Large intestine (tissue), 3 donors: ENCODE measurements around the gene PNLDC1. TPM values are rescaled to one million over a fixed set of nuclear protein-coding genes. Genes with fewer than 3 reads are reported as not detected.
"Not testable (repeated sequence)": the region's sequence is repeated elsewhere in the genome, so short reads cannot be mapped to it uniquely, and the experiment has no call there.

Source experiments
- DNase-seq, 2 donors: peaks; one replicate each; pipeline versions ENCODE4 v3.0.0 to v3.0.0-alpha.2; 2013
- H3K27ac ChIP-seq: one replicate; pipeline ENCODE4 v1.5.1; 2013; ENCODE audit warnings: low read length
- H3K27me3 ChIP-seq: 2 replicates; pipeline ENCODE4 v1.6.1; 2013; ENCODE audit warnings: low read length; ENCODE audit not compliant: control insufficient read depth, insufficient read depth
- H3K36me3 ChIP-seq: 2 replicates; pipeline ENCODE4 v1.6.1; 2013; ENCODE audit warnings: low read length; ENCODE audit not compliant: control insufficient read depth, insufficient read depth
- H3K4me1 ChIP-seq: one replicate; pipeline ENCODE4 v1.6.1; 2013; ENCODE audit warnings: low read length; ENCODE audit not compliant: control insufficient read depth, insufficient read depth
- H3K4me3 ChIP-seq: one replicate; pipeline ENCODE4 v1.5.1; 2013; ENCODE audit warnings: low read length
- H3K9me3 ChIP-seq: one replicate; pipeline ENCODE4 v1.6.1; 2013; ENCODE audit warnings: mild to moderate bottlenecking, low read depth, low read length, moderate library complexity; ENCODE audit not compliant: control insufficient read depth
- WGBS: methylation state at CpG from one replicate; pipeline ENCODE4 v1.1.5; 2013; ENCODE audit warnings: low lambda C conversion rate; ENCODE audit not compliant: insufficient coverage; 5-methylcytosine and 5-hydroxymethylcytosine counted together
- polyA plus RNA-seq: library from polyadenylated mRNA; unstranded; fragments of 120-200 nt; gene quantifications from one replicate; pipeline ENCODE4 v1.2.1, GENCODE V29; 2013

Gene PNLDC1
- polyA plus RNA-seq, 1 donor, result 0.16 TPM

DNA sequence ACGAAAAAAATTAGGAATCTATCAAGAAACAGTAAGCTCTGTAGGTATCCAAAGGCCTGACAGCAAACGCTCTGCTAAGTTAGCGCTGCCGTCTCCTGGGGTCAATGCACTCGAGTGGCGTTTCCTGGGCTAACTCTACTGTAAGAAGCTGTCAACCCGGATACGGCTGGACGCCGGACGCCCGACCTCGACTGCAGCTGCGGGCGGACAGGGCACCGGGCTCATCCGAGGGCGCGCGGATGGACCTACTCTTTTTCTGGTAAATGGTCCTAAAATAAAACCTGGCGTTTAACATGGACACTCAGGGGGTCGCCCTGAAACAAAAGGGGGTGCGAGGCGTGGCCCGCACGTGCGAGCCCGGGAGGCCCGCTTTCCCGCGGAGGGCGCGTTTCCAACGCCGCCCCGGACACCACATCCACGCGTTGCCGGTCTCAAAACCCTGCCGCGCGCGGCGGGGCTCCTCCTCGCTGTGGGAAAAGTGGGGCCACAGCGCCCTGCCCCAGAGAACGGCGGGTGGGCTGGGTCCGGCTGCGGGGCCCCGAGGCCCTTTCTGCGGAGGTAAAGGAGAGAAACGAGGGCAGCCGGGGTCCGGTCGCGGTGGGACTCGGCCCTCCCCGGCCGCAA, 11.2 kb upstream of the PNLDC1 start:
- Histone ChIP-seq H3K4me3 (peak overlapping the region; percentile 95), H3K9me3 (peaks cover 4% of the 10 kb centered on the region), H3K27ac (peak overlapping the region; percentile 99), H3K4me1 (peaks cover 21% of the 10 kb centered on the region), H3K27me3 (no peaks in the 10 kb centered on the region), H3K36me3 (peaks cover 41% of the 10 kb centered on the region)
- peak; percentile 41 to 71 for DNase-seq
- no CpG with 5 or more reads among the region's 60 CpGs for WGBS

DNA sequence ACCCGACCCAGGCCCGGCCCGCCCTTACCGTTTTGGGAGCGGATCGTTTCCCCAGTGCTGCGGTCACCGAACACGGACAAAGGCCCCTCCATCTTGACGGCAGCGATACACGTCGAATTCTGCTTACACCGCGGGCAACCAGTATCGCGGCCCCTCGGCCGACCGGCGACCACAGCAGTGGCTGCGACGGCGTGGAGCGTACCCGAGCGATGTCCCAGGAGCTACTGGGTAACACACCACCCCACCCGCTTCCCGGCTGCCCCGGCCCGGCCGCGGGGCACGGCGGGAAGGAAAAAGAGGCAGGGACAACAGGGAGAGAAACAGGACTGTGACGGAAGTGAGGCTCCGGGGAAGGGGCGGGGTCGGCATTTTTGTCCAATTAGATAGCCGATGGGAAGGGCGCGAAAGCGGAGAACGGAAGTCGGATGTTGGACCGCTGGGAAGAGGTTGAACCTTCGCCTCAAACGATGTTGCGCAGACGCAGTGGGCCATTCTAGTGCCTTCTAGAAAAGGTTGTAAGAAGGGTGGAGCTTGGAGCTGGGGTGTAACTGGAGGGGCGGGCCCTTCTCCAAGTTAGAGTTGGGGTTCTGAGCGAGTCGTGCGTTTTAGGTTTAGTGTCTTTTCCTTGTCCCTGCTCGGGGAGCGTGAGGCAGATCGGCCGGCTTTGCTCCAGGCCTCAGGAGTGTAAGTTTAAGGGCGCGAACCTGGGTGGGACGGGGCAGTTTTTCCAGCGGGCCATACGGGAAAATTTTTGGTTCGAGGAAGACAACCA, 10.5 kb upstream of the PNLDC1 start, which contains the start of gene TCP1:
Gene TCP1, minus strand, starts transcription at position 226 of the 772 bp plus-strand sequence. Its CDS starts 134 bp downstream, at position 92.
- Histone ChIP-seq H3K4me3 (peak within 1 kb of the TSS; percentile 95), H3K27me3 (no peaks in the 10 kb centered on the region), H3K36me3 (peaks cover 39% of the 10 kb centered on the region), H3K27ac (peak within 1 kb of the TSS; percentile 99), H3K9me3 (peaks cover 4% of the 10 kb centered on the region), H3K4me1 (peaks cover 24% of the 10 kb centered on the region)
- no CpG with 5 or more reads among the region's 64 CpGs for WGBS
- DNase-seq, result peak; percentile 100

DNA sequence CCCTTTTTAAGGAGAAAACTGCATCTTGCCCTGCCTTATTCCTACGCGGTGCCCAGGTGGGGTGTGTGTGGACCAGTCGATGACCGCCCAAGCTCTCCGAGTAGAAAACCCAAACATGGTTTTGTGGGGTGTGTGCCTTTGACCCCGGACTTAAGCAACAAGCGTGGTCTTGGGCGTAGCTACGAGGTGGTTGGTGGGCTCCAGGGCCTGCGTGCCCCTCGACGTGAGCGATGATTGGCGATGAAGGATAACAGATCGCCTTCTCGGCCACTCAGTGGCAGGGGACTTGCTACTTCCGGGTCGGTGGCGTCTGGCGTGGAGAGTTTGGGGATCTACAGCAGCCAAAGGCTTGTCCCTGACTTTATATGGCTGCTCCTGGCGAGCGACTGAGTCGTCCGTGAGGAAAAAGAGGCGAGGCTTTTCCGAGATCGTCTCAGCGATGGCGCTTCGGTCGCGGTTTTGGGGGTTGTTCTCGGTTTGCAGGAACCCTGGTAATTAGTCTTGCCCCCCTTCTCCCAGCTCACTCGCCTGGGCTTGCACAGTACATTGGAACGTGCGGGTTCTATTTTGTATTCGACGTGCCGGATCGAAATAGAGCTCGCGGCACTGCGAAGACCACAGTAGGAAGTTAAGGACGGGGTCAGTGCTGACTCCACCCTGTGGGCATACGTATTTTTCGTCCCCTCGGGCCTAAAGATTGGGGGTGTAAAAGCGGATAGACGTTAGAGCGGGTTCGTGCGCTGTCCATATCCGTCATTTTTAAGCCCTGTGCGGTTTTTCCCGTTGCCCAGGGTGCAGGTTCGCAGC, 9.7 kb upstream of the PNLDC1 start, which contains the start of gene MRPL18:
Gene MRPL18, plus strand, starts transcription at position 319 of the 807 bp plus-strand sequence. Its CDS starts 121 bp downstream, at position 440.
- Histone ChIP-seq H3K36me3 (peaks cover 33% of the 10 kb centered on the region), H3K4me1 (peaks cover 25% of the 10 kb centered on the region), H3K9me3 (peaks cover 4% of the 10 kb centered on the region), H3K27ac (peak within 1 kb of the TSS; percentile 99), H3K4me3 (peak within 1 kb of the TSS; percentile 95), H3K27me3 (no peaks in the 10 kb centered on the region)
- WGBS, result no CpG with 5 or more reads among the region's 56 CpGs
- peak; percentile 97 for DNase-seq

DNA sequence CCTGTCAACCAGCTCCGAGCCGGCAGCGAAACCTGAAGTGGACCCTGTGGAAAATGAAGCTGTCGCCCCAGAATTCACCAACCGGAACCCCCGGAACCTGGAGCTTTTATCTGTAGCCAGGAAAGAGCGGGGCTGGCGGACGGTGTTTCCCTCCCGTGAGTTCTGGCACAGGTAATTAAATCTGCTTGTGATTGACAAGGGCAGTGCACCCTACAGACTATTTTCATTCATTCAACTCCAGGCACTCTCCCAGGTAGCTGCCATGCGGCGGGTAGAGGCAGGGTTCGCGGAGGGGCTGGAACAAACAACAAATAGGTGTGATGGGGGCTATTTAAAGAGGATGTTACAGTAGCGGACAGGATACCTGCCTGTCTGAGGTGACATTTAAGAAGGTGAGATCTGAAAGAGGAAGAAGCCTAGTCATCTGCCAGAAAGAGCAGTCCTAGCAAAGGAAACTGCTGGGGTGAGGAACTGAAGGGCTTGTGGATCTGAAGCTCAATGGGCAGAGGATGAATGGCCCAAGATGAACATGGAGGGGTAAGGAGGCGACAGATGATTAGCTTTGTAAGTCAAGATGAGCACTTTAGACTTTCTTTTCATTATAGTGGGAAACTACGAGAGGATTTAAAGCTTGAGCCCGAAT, 9.0 kb upstream of the PNLDC1 start:
- Histone ChIP-seq H3K9me3 (peaks cover 4% of the 10 kb centered on the region), H3K4me1 (peaks cover 25% of the 10 kb centered on the region), H3K27me3 (no peaks in the 10 kb centered on the region), H3K4me3 (peak overlapping the region; percentile 90), H3K36me3 (peaks cover 28% of the 10 kb centered on the region), H3K27ac (peak overlapping the region; percentile 99)
- WGBS, result no CpG with 5 or more reads among the region's 18 CpGs
- peak in 1 of 2 donors; percentile 29 for DNase-seq

DNA sequence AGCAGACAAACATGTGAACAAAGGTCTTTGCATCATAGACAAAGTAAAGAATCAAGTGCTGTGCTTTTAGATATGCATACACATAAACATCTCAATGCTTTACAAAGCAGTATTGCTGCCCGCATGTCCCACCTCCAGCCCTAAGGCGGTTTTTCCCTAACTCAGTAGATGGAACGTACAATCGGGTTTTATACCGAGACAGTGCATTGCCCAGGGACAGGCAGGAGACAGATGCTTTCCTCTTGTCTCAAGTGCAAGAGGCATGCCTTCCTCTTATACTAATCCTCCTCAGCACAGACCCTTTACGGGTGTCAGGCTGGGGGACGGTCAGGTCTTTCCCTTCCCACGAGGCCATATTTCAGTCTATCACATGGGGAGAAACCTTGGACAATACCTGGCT, 5.1 kb upstream of the PNLDC1 start:
- not testable (repeated sequence) for H3K9me3 ChIP-seq, H3K27me3 ChIP-seq, H3K4me3 ChIP-seq, DNase-seq
- WGBS, result no CpG with 5 or more reads among the region's 8 CpGs
- Histone ChIP-seq H3K4me1 (peaks cover 18% of the 10 kb centered on the region), H3K27ac (peak overlapping the region; percentile 57), H3K36me3 (peaks cover 47% of the 10 kb centered on the region)

DNA sequence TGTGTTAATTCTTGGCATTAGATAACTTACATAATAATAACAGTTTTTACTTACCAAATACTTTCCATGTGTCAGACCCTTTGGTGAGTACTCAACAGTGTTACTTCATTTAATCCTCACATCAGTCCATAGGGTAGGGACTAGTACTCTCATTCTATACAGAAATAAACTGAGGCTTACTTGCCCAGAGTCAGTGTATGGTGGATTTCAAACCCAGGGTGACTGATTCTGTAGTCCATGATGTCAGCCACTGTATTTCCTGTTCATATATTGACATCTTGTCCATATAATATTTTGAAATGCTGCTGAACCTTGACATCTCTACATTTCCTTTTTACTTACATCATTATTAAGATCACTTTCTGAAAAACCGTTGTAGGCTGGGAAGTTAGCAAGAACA, 2.5 kb upstream of the PNLDC1 start:
- Histone ChIP-seq H3K4me3 (no peak overlapping the region), H3K9me3 (peaks cover 6% of the 10 kb centered on the region), H3K4me1 (peaks cover 12% of the 10 kb centered on the region), H3K27me3 (no peaks in the 10 kb centered on the region), H3K27ac (no peak overlapping the region), H3K36me3 (peaks cover 43% of the 10 kb centered on the region)
- DNase-seq, result no peak
- 20% methylated on average over 1 of the region's 1 CpG for WGBS

DNA sequence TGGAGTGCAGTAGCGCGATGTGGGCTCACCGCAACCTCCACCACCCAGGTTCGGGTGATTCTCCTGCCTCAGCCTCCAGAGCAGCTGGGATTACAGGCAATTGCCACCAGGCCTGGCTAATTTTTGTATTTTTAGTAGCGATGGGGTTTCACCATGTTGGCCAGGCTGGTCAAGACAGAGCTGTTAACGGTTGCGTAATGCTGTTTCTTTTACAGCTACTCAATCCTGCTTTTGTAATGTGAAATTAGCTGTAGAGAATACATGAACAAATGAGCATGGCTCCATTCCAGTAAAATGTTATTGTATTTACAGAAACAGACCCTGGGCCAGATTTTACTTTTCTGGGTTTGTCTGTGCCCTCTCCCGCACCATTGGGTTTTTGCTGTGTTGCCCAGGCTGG, 1.9 kb downstream of the PNLDC1 start:
- peak in 1 of 2 donors; percentile 5 for DNase-seq
- H3K4me3 ChIP-seq, result no peak overlapping the region
- H3K36me3 ChIP-seq, result peaks cover 26% of the 10 kb centered on the region
- WGBS, result 80% methylated on average over 1 of the region's 8 CpGs
- no peaks in the 10 kb centered on the region for H3K27me3 ChIP-seq
- peaks cover 6% of the 10 kb centered on the region for H3K9me3 ChIP-seq
- peaks cover 16% of the 10 kb centered on the region for H3K4me1 ChIP-seq
- peak overlapping the region; percentile 41 for H3K27ac ChIP-seq

DNA sequence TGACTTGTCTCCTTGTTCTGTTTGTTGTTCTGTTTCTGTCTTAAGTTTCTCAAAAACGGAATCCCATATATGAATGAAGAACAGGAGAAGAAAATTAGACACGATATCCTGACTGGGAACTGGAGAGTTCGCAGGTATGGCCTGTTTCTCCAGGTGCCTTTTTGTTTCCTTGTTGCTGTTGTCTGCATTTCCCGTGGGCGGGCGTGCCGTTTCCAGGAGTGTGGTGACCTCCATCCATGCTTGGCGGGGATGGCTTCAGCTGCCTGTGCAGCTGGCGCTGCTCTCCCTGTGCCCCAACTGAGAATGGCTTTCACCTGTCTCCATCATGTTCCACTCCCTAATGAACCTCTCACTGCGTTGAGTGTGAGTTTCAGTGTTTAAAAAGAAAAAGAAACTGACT, 4.4 kb downstream of the PNLDC1 start:
- WGBS, result 100% methylated on average over 1 of the region's 10 CpGs
- H3K9me3 ChIP-seq, result peaks cover 6% of the 10 kb centered on the region
- H3K36me3 ChIP-seq, result peaks cover 4% of the 10 kb centered on the region
- no peak overlapping the region for H3K4me3 ChIP-seq
- DNase-seq, result peak in 1 of 2 donors; percentile 13
- peaks cover 23% of the 10 kb centered on the region for H3K4me1 ChIP-seq
- H3K27me3 ChIP-seq, result no peaks in the 10 kb centered on the region
- H3K27ac ChIP-seq, result no peak overlapping the region

DNA sequence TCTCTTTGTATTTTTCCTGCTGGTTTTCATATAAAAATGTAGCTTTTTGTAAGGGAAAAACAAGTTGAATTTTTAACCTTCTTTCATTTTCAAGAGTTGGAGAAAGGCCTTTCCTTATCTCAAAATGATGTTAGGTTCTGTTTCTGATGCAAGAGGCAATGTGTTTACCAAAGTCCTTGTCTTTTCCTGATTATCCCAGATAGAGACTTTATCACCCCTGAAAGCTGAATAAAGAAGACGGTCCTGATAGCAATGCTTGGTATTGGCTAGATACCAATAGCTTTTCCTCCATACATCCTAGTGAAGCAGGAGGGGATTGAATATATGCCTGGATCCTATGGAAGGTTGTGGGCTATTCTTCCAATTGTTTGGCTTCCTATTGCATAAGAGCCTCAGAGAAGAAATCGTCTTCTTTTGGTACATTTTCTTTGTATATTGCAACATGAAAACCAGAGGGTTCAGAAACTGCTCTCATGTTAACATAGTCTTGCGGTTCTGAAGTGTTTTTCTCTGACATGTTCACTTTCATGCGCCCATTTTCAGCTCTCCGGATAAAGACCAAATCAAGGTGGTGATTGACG, 5.5 kb downstream of the PNLDC1 start:
- WGBS, result 33% methylated on average over 1 of the region's 6 CpGs

More for the DNA sequence above, 5.5 kb downstream of the PNLDC1 start:
- Histone ChIP-seq H3K27me3 (no peaks in the 10 kb centered on the region), H3K36me3 (no peaks in the 10 kb centered on the region), H3K4me3 (no peak overlapping the region), H3K27ac (peak overlapping the region; percentile 89), H3K4me1 (peaks cover 23% of the 10 kb centered on the region), H3K9me3 (no peaks in the 10 kb centered on the region)
- DNase-seq, result peak in 1 of 2 donors; percentile 59
